ENCODE measurements around the gene SURF6.
"Not testable (repeated sequence)": the region's sequence is repeated elsewhere in the genome, so short reads cannot be mapped to it uniquely, and the experiment has no call there.

The SURF6 gene

GRCh38 chr9:133285252-133285775, 50.7 kb downstream of the SURF6 start:
- no peak for DNase-seq (ENCODE audit: low read depth)

- no peak for DNase-seq (ENCODE audit: low read depth)
These were observed 51.6 kb downstream of the SURF6 start for GRCh38 chr9:133284362-133284761.

- DNase-seq (ENCODE audit: low read depth): not testable (repeated sequence)
These were observed 52.5 kb downstream of the SURF6 start for GRCh38 chr9:133283255-133284032.

- DNase-seq (ENCODE audit: low read depth): no peak
These were observed 53.3 kb downstream of the SURF6 start for GRCh38 chr9:133282464-133283238.

GRCh38 chr9:133280392-133280791, 55.6 kb downstream of the SURF6 start:
- DNase-seq (ENCODE audit: low read depth): no peak

All from activated T-helper 1 cell treated with Interleukin-2 at 50 U/mL for 16 hours (primary cell).